ENCODE data around the gene ANXA9.

ANXA9 gene

GRCh38 chr1:151005729-151006319 is 23.7 kb downstream of the ANXA9 start:
- no peak for DNase-seq

- peak; percentile 51 for DNase-seq
Measured at GRCh38 chr1:151006327-151007052, 24.4 kb downstream of the ANXA9 start, which contains the start of gene MINDY1. MINDY1 (minus strand) TSS chr1:151006902; CDS start chr1:151002617, 4,285 bp downstream.

DNA sequence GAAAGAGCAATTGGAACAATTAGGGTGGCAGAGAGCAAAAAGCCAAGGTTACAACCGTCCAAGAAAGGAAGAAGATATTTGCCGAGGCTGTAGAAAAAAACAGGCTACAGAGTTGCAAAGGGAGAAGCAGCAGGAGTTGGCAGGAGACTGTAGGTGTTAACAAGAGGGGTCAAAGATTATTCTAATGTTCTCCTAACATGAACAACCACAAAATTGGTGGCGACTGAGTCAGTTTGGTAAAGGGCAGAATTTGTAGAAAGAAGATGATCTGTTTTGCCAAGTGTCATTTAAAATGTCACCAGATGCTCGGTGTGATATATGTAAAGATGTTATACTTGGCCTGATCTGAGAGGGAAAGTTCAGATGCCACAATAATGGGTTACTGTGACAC is 25.8 kb downstream of the ANXA9 start:
- no peak for DNase-seq

DNA sequence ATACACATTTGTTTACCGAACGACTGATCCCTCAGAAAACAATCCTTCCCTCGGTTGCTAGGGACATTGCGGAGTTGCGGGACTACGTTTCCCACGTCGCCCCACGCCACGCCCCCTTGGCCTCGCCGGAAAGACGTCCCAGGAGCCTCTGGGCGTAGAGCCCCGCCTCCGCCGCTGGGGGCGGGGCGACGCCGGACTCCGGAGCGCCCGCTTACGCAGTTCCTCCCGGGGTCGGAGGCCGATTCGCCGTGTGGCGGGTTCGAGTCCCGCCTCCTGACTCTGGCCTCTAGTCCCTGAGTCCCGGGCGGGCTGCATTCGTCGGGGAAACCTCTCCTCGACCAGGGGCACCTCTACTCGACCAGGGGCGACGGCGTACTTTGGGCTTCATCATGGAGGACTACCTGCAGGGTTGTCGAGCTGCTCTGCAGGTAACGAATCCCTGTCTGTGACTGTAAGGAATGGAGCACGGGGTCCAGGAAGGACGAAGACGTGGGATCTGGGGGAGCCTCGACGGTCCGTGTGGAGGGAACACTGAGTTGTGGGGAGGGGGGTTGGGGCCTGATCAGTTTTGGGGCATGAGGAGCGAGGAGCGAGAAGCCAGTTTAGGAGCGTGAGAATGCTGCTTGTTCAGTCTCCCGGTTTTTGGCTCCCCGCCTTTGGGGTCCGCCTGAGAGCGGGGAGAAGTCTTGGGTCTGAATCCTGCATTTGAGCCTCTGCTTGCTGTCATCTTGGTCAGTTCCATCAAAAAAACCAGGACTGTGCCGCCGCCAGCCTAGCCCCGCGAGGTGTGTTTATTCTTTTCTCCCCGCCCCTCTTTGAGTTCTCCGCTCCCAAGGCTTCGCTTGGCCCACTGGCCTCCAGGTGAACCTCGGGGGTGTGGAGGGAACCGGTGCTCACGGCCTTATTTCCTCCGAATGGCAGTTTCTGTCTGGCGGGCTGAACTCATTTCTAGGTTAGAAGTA is 26.4 kb downstream of the ANXA9 start, which contains the start of gene PRUNE1:
Gene PRUNE1 (plus strand): TSS at position 206 of the 962 bp plus-strand sequence. CDS start 184 bp downstream, at position 390.
- peak; percentile 98 for DNase-seq

DNA sequence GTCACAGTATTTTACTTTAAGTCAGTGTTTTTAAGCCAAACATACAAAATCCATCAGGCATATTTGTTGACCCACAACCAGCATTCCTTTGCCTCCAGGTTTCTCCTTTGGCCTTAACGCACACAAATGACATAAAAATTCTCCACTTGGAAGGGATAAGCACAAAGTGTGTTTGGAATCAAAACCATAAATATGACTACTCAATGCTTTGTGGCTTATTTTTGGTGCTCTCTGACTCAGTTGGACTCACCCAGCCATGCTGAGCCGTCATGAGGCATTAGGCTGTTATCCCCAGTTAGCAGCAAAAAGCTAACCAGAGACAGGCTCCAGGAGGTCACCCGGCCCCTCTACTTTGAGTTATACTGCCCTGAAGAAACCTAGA is 27.1 kb downstream of the ANXA9 start:
- no peak for DNase-seq

DNA sequence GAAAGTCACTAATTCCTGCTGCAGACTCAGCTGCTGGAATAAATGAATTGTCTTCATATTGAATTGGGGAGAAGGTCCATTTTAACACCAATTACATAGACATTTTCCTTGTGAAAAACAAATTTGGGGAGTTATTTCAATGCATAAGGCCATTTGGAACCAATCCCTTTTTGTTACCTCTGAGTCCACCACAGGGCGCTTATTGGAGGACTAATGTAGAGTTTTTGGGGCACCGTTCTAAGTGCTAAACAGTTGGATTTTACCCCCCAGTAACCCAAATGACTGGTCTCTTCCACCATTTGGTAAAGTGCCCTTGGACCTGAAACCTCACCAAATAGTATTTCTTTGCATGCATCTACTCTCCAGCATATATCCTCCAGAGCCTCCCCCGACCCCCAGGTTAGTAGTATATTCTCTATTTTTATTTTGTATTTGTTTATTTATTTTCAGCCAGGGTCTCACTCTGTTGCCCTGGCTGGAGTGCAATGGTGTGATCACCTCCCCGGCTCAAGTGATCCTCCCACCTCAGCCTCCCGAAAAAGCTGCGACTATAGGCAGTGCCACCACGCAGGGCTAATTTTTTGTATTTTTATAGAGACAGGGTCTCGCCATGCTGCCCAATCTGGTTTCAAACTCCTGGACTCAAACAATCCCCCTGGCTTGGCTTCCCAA is 27.7 kb downstream of the ANXA9 start:
- DNase-seq = no peak

- no peak for DNase-seq
Measured at GRCh38 chr1:151010346-151010726, 28.2 kb downstream of the ANXA9 start.

DNA sequence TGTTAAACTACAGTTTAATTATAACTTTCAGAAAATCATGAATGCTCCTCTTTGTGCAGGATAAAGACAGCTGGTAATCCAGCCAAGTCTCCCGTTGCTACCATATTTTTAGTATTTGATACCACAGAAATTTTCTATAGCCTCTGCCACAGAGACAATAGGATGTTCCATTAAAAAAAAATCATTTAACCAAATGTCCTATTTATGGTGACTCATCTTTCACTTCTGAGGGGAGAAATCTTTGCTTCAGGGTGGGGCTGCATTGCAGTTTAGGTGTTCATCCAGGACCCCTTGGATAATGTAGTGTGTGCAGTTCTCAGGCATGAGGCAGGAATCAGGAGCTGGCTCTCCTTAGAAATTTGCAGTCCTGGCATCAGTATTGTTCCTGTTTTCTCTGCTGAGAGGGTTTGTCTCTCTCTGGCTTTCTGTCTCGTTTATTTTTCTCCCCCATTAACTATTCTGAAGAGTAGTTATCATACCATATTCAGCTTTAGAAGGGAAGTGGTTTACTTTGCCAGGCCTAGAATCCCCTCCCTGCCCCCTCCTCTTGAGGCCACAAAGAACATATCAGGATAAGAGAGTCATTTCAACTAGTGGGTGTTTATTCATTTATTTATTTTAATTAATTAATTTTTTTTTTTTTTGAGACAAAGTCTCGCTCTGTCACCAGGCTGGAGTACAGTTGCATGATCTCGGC is 29.2 kb downstream of the ANXA9 start:
- DNase-seq = no peak

DNA sequence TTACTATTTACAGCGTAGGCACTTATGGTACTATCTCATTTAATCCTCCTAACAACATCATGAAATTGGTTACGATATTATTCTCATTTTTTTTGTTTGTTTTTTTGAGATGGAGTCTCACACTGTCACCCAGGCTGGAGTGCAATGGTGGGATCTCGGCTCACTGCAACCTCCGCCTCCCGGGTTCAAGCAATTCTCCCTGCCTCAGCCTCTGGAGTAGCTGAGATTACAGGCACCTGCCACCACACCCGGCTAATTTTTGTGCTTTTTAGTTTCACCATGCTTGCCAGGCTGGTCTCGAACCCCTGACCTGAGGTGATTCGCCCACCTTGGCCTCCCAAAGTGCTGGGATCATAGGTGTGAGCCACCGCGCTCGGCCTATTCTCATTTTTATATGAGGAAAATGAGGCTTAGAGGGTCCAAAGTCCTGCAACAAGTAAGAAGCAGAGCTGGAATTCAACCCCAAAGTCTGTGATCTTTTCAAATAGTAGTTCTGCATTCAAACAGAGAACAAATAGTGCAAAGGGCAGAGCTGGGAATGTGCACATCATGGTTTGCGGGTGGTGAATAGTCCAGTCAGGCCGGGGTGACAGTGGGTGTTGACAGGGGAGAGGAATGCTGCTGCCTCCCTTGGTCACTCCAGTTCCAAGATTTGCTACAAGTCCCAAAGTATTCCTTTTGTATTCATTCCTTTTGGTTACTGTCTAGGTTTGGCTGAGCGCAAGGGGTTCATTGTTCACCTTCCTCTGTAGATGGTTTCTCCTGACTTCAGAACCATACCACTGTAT is 30.8 kb downstream of the ANXA9 start:
- no peak for DNase-seq

GRCh38 chr1:151013518-151013917 is 31.4 kb downstream of the ANXA9 start:
- no peak for DNase-seq

DNA sequence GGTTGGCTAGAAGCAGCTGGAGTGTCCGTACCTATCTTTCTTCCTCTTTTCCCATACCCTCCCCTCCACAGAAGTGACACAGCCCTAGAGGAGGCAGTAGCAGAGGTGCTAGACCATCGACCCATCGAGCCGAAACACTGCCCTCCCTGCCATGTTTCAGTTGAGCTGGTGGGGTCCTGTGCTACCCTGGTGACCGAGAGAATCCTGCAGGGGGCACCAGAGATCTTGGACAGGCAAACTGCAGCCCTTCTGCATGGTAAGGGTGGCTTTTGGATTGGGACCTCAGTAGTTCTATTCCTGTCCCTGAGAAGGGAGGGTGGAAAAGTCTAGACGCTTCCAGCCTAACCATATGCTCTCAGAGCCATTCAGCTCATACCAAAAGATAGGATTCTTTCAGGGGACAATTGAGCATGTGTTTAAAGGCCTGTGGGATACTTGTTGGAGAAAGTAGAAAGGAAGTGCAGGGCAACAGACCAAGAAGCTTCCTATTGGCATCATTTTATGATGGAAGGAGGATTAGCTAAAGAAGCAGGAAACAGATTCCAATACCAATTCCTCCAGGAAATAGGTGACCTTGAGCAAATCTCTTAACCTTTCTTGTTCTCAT is 42.6 kb downstream of the ANXA9 start:
- DNase-seq = peak; percentile 27

- no peak for DNase-seq
Measured at GRCh38 chr1:151026460-151026859, 44.4 kb downstream of the ANXA9 start.

GRCh38 chr1:151032164-151032563 is 50.1 kb downstream of the ANXA9 start:
- DNase-seq = no peak

GRCh38 chr1:151035167-151035566 is 53.1 kb downstream of the ANXA9 start:
- DNase-seq = no peak

DNA sequence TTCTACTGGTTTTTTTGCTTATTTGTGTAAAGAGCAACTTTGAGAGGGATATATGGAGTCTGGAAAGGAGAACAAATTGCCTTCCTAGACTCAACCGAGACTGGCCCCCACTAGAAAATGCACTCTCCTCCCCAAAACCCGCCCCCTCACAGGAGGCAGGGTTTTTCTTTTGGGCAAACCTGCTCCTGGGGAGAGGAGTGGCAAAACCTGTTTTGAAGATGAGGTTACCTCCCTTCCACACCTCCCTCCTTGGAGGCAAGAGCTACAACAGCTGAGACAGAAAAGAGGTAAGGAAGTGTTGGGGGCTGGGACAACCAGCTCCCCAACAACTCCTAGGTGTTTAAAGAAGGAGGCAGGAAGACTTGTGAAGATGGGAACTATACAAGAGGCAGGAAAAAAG is 54.3 kb downstream of the ANXA9 start, which contains the start of gene BNIPL:
Gene BNIPL (plus strand): TSS at position 231 of the 400 bp plus-strand sequence. CDS start 140 bp downstream, at position 371.
- no peak for DNase-seq

DNA sequence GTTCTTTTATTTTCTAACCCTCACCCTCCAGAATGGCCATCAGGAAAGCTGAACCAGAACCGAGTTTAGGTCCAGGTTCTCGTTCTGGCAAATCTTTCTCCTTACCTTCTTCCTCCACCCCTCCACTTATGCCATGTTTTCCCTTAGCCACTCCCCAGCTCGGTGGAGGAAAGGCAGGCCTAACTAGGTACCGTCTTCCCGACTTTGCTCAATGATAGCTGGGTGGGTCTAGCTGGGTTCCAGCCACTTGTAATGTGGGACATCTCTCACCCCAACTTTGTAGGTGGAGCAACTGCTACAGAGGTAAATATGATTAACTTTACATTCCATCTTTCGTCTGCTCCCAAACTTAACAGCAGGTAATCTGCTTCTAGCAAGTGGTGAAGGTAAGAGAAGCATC is 54.9 kb downstream of the ANXA9 start:
- no peak for DNase-seq

DNA sequence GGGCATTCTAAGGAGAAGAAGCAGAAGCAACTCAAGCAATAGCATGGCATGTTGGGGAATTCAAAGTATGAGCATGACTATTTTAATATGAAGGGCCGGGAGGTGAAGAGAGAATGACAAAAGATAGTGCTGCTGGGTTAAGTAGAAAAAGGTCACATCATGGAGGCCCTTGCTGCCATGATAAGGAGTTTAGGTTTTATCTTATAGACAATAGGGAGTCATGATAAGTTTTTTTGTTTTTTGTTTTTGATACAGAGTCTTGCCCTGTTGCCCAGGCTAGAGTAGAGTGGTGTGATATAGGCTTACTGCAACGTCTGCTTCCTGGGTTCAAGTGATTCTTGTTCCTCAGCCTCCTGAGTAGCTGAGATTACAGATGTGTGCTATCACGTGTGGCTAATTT is 57.4 kb downstream of the ANXA9 start:
- DNase-seq = no peak

DNA sequence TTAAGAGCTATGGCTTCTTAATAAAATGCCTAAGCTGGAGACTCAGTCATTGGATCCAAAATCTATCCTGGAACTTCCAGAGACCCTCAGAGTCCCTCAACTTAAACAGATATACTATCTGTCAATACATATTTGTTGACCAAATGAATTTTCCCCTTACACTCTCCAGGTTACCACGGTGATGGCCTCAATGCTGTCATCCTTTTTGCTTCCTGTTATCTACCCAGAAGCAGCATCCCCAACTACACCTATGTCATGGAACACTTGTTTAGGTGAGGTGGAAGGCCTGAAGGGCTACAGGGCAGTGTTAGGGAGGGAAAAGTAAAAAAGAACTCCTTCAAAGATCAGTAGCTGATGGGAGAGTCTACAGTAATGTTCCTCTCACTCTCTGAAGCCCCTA is 61.1 kb downstream of the ANXA9 start:
- no peak for DNase-seq
